Neural progenitor cell (in vitro differentiated cells): ENCODE results near the gene LPCAT4. TPM values are rescaled to one million over a fixed set of nuclear protein-coding genes. Genes with fewer than 3 reads are reported as not detected.

ENCODE experiments used
- DNase-seq: peaks from one replicate; pipeline ENCODE4 v3.0.0-alpha.2; 2016; ENCODE audit warnings: low spot score
- H2AFZ ChIP-seq: fragments of 200-600 bp; sonication (generic); replicated peaks from 2 replicates; pipeline ENCODE4 v1.6.1; 2016; ENCODE audit warnings: antibody characterized with exemption
- H3F3A ChIP-seq: fragments of 200-600 bp; sonication (generic); 2 replicates; pipeline ENCODE4 v1.6.1; 2016; ENCODE audit warnings: antibody characterized with exemption, low read depth
- H3K27ac ChIP-seq: fragments of 200-600 bp; sonication (generic); 2 replicates; pipeline ENCODE4 v1.5.1; 2016; ENCODE audit warnings: mild to moderate bottlenecking
- H3K27me3 ChIP-seq: fragments of 200-600 bp; sonication (generic); 2 replicates; pipeline ENCODE4 v1.6.1; 2016; ENCODE audit warnings: mild to moderate bottlenecking, moderate library complexity
- H3K36me3 ChIP-seq: fragments of 200-600 bp; sonication (generic); 2 replicates; pipeline ENCODE4 v1.5.1; 2016
- H3K4me1 ChIP-seq: fragments of 200-600 bp; sonication (generic); 2 replicates; pipeline ENCODE4 v1.6.1; 2016; ENCODE audit warnings: mixed run types
- H3K4me2 ChIP-seq: fragments of 200-600 bp; sonication (generic); 2 replicates; pipeline ENCODE4 v1.6.1; 2016
- H3K4me3 ChIP-seq: fragments of 200-600 bp; sonication (generic); 2 replicates; pipeline ENCODE4 v1.5.1; 2016
- H3K79me2 ChIP-seq: fragments of 200-600 bp; sonication (generic); 2 replicates; pipeline ENCODE4 v1.6.1; 2016; ENCODE audit warnings: low read depth
- H3K9ac ChIP-seq: fragments of 200-600 bp; sonication (generic); 2 replicates; pipeline ENCODE4 v1.6.1; 2016
- H3K9me3 ChIP-seq: fragments of 200-600 bp; sonication (generic); 2 replicates; pipeline ENCODE4 v1.5.1; 2016; ENCODE audit warnings: low read depth
- H4K20me1 ChIP-seq: fragments of 200-600 bp; sonication (generic); 2 replicates; pipeline ENCODE4 v1.6.1; 2016; ENCODE audit warnings: low read depth
- H3K27ac Mint-ChIP-seq: 3 replicates; pipeline ENCODE4 v1.8.0; 2021; ENCODE audit warnings: mixed read lengths
- H3K27me3 Mint-ChIP-seq: 2 replicates; pipeline ENCODE4 v1.8.0; 2022; ENCODE audit warnings: low read depth, mild to moderate bottlenecking, inconsistent platforms, moderate library complexity, mixed read lengths; ENCODE audit not compliant: insufficient read depth
- H3K36me3 Mint-ChIP-seq: 3 replicates; pipeline ENCODE4 v1.8.0; 2021; ENCODE audit warnings: mixed read lengths
- H3K4me1 Mint-ChIP-seq: 3 replicates; pipeline ENCODE4 v1.8.0; 2021; ENCODE audit warnings: mixed read lengths
- H3K4me3 Mint-ChIP-seq: 3 replicates; pipeline ENCODE4 v1.8.0; 2021; ENCODE audit warnings: mild to moderate bottlenecking, moderate library complexity, mixed read lengths
- H3K9me3 Mint-ChIP-seq: 3 replicates; pipeline ENCODE4 v1.8.0; 2020; ENCODE audit warnings: mixed read lengths
- EZH2 ChIP-seq: fragments of 200-600 bp; sonication (generic); IDR thresholded peaks from 2 replicates; pipeline ENCODE4 v1.6.1; 2017; ENCODE audit warnings: antibody characterized with exemption, mild to moderate bottlenecking, moderate library complexity
- EZH2phosphoT487 ChIP-seq: fragments of 200-600 bp; sonication (generic); IDR thresholded peaks from 2 replicates; pipeline ENCODE4 v1.6.1; 2017; ENCODE audit warnings: antibody characterized with exemption
- total RNA-seq: library from RNA; depleted of rRNA; stranded (reverse); fragments of >200 nt; gene quantifications from 2 replicates; pipeline ENCODE4 v1.2.3, GENCODE V29; 2015; ENCODE audit warnings: low replicate concordance
- TF ChIP-seq, protein P1 (sequence below): fragments of 200-600 bp; sonication (generic); IDR thresholded peaks from 2 replicates; pipeline ENCODE4 v1.5.1; 2017; ENCODE audit warnings: antibody characterized with exemption, mild to moderate bottlenecking

LPCAT4 gene
- total RNA-seq, 1 donor from 2014 or later = 35.1 TPM

DNA sequence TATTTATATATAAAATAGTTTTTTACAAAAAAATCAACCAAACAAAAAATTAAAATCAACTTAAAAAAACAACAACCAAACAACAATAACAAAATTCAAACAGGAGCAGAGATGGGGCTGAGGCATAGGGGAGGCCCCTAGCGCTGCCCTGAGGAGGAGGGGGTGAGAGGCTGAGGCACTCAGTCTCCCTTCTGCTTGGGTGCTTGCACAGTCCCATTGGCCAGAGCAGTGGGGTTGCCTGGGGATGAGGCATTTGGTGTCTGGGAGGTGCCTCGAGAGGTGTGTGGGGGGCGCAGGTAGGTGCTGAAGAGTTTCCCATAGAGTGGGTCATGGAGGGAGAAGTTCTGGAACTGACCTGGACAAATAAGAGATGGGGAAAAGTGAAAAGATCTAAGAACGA, 8.0 kb downstream of the LPCAT4 start:
- H3K4me1 ChIP-seq = no peaks in the 10 kb centered on the region
- H2AFZ ChIP-seq = no peak overlapping the region
- no peak overlapping the region for H3K27ac Mint-ChIP-seq
- H4K20me1 ChIP-seq = peaks cover 3% of the 10 kb centered on the region
- H3K79me2 ChIP-seq = no peaks in the 10 kb centered on the region
- H3K27ac ChIP-seq = no peak overlapping the region
- TF ChIP-seq EZH2phosphoT487 (no peak), EZH2 (no peak)
- TF ChIP-seq, protein P1, sequence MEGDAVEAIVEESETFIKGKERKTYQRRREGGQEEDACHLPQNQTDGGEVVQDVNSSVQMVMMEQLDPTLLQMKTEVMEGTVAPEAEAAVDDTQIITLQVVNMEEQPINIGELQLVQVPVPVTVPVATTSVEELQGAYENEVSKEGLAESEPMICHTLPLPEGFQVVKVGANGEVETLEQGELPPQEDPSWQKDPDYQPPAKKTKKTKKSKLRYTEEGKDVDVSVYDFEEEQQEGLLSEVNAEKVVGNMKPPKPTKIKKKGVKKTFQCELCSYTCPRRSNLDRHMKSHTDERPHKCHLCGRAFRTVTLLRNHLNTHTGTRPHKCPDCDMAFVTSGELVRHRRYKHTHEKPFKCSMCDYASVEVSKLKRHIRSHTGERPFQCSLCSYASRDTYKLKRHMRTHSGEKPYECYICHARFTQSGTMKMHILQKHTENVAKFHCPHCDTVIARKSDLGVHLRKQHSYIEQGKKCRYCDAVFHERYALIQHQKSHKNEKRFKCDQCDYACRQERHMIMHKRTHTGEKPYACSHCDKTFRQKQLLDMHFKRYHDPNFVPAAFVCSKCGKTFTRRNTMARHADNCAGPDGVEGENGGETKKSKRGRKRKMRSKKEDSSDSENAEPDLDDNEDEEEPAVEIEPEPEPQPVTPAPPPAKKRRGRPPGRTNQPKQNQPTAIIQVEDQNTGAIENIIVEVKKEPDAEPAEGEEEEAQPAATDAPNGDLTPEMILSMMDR = no peak
- no peaks in the 10 kb centered on the region for H3F3A ChIP-seq
- H3K36me3 ChIP-seq = no peaks in the 10 kb centered on the region
- no peak overlapping the region for H3K4me2 ChIP-seq
- no peak overlapping the region for H3K4me3 Mint-ChIP-seq
- no peaks in the 10 kb centered on the region for H3K27me3 ChIP-seq
- H3K9me3 ChIP-seq = no peaks in the 10 kb centered on the region
- no peaks in the 10 kb centered on the region for H3K9me3 Mint-ChIP-seq
- no peak overlapping the region for H3K9ac ChIP-seq
- H3K36me3 Mint-ChIP-seq = peaks cover 11% of the 10 kb centered on the region
- peaks cover 8% of the 10 kb centered on the region for H3K27me3 Mint-ChIP-seq
- no peak overlapping the region for H3K4me3 ChIP-seq
- DNase-seq = no peak
- H3K4me1 Mint-ChIP-seq = no peaks in the 10 kb centered on the region

DNA sequence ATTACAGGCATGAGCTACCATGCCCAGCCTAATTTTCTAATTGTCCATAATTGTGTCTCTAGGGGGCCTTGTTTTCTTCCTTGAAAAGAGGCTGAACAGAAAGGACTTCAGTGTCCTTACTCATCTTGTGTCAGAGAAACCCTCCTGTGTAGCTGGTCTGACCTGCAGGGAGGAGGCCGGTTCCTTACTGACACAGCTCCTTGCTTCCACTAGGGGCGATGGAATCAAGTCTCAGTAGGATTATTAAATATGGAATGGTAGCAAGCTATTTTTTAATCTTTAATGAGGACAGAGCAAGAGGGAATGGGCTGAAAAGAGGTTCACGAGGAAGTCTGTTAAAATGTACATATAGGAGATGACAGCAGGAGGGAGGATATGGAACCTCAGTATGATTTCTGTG, 8.6 kb downstream of the LPCAT4 start:
- Histone ChIP-seq H3F3A (no peaks in the 10 kb centered on the region), H4K20me1 (no peaks in the 10 kb centered on the region), H3K79me2 (no peaks in the 10 kb centered on the region), H3K27me3 (no peaks in the 10 kb centered on the region), H3K9me3 (no peaks in the 10 kb centered on the region), H3K4me3 (no peak overlapping the region), H3K27ac (no peak overlapping the region), H3K9ac (no peak overlapping the region), H2AFZ (no peak overlapping the region), H3K4me1 (no peaks in the 10 kb centered on the region), H3K36me3 (no peaks in the 10 kb centered on the region), H3K4me2 (no peak overlapping the region)
- DNase-seq = no peak
- no peak overlapping the region for H3K4me3 Mint-ChIP-seq
- H3K27ac Mint-ChIP-seq = no peak overlapping the region
- no peaks in the 10 kb centered on the region for H3K9me3 Mint-ChIP-seq
- H3K27me3 Mint-ChIP-seq = peaks cover 8% of the 10 kb centered on the region
- H3K36me3 Mint-ChIP-seq = peaks cover 11% of the 10 kb centered on the region
- no peak for TF ChIP-seq EZH2phosphoT487
- TF ChIP-seq, protein P1 = peak; percentile 31
- H3K4me1 Mint-ChIP-seq = no peaks in the 10 kb centered on the region

- H3K4me1 Mint-ChIP-seq = no peaks in the 10 kb centered on the region
- no peaks in the 10 kb centered on the region for H3K9me3 Mint-ChIP-seq
- TF ChIP-seq, protein P1 = no peak
- TF ChIP-seq EZH2phosphoT487 (no peak), EZH2 (no peak)
- H3K27ac ChIP-seq = no peak overlapping the region
- H3K4me3 Mint-ChIP-seq = no peak overlapping the region
- no peaks in the 10 kb centered on the region for H3K4me1 ChIP-seq
- no peaks in the 10 kb centered on the region for H3K9me3 ChIP-seq
- H3K27me3 ChIP-seq = no peaks in the 10 kb centered on the region
- H3K4me2 ChIP-seq = no peak overlapping the region
- no peaks in the 10 kb centered on the region for H3F3A ChIP-seq
- H3K27ac Mint-ChIP-seq = no peak overlapping the region
- H3K36me3 ChIP-seq = no peaks in the 10 kb centered on the region
- H3K4me3 ChIP-seq = no peak overlapping the region
- H3K9ac ChIP-seq = no peak overlapping the region
- no peaks in the 10 kb centered on the region for H4K20me1 ChIP-seq
- no peaks in the 10 kb centered on the region for H3K79me2 ChIP-seq
- H3K27me3 Mint-ChIP-seq = peaks cover 8% of the 10 kb centered on the region
- no peak for DNase-seq
- H3K36me3 Mint-ChIP-seq = peaks cover 11% of the 10 kb centered on the region
- no peak overlapping the region for H2AFZ ChIP-seq
Measured at GRCh38 chr15:34357653-34358052, 9.3 kb downstream of the LPCAT4 start.

- Histone ChIP-seq H2AFZ (no peak overlapping the region), H4K20me1 (no peaks in the 10 kb centered on the region), H3K4me1 (no peaks in the 10 kb centered on the region), H3K4me2 (no peak overlapping the region), H3K9ac (no peak overlapping the region), H3K27ac (no peak overlapping the region), H3K9me3 (no peaks in the 10 kb centered on the region), H3K27me3 (no peaks in the 10 kb centered on the region), H3K79me2 (no peaks in the 10 kb centered on the region), H3F3A (no peaks in the 10 kb centered on the region), H3K36me3 (no peaks in the 10 kb centered on the region), H3K4me3 (no peak overlapping the region)
- H3K4me1 Mint-ChIP-seq = no peaks in the 10 kb centered on the region
- no peaks in the 10 kb centered on the region for H3K9me3 Mint-ChIP-seq
- H3K36me3 Mint-ChIP-seq = peaks cover 6% of the 10 kb centered on the region
- TF ChIP-seq EZH2 (no peak), EZH2phosphoT487 (no peak)
- TF ChIP-seq, protein P1 = no peak
- DNase-seq = no peak
- no peak overlapping the region for H3K27ac Mint-ChIP-seq
- H3K4me3 Mint-ChIP-seq = no peak overlapping the region
- peaks cover 14% of the 10 kb centered on the region for H3K27me3 Mint-ChIP-seq
Measured at GRCh38 chr15:34355241-34355640, 11.8 kb downstream of the LPCAT4 start.
